Suprapubic skin (tissue), 4 donors: ENCODE data around the gene DMRTC2. TPM values are rescaled to one million over a fixed set of nuclear protein-coding genes. Genes with fewer than 3 reads are reported as not detected.

Source experiments
- DNase-seq, 2 donors: peaks; one replicate each; pipeline ENCODE4 v3.0.0-alpha.2; 2019; ENCODE audit warnings: low spot score in 2 of 2
- H3K27ac ChIP-seq: fragments of 200-600 bp; sonication (generic); one replicate; pipeline ENCODE4 v1.5.1; 2019
- H3K27me3 ChIP-seq: fragments of 200-600 bp; sonication (generic); one replicate; pipeline ENCODE4 v1.5.1; 2019
- H3K36me3 ChIP-seq: fragments of 200-600 bp; sonication (generic); one replicate; pipeline ENCODE4 v1.5.1; 2019
- H3K4me1 ChIP-seq: fragments of 200-600 bp; sonication (generic); one replicate; pipeline ENCODE4 v1.5.1; 2019
- H3K4me3 ChIP-seq: fragments of 200-600 bp; sonication (generic); one replicate; pipeline ENCODE4 v1.5.1; 2019; ENCODE audit warnings: mild to moderate bottlenecking
- H3K9me3 ChIP-seq: fragments of 200-600 bp; sonication (generic); one replicate; pipeline ENCODE4 v1.5.1; 2019
- EP300 ChIP-seq: sonication (generic); formaldehyde crosslinking; IDR thresholded peaks from one replicate; pipeline ENCODE4 v1.6.1; 2017; ENCODE audit warnings: antibody characterized with exemption
- POLR2A ChIP-seq, 2 donors: fragments of 450-650 bp; IDR thresholded peaks; one replicate each; pipeline ENCODE4 v1.6.1; 2017; ENCODE audit warnings: antibody characterized with exemption in 2 of 2, mild to moderate bottlenecking in 2 of 2, moderate library complexity in 2 of 2
- POLR2AphosphoS5 ChIP-seq, 3 donors: sonication (generic); formaldehyde crosslinking; IDR thresholded peaks; one replicate each; pipeline ENCODE4 v1.6.1; 2017; ENCODE audit warnings: antibody characterized with exemption in 3 of 3
- WGBS: methylation state at CpG from one replicate; pipeline ENCODE4 v1.1.5; 2018; 5-methylcytosine and 5-hydroxymethylcytosine counted together
- total RNA-seq, 4 donors: library from RNA; depleted of rRNA; stranded (reverse); fragments of >200 nt; gene quantifications; one replicate each; pipeline ENCODE4 v1.1.0, GENCODE V29; 2016
- TF ChIP-seq, protein P1 (sequence below), 2 donors: fragments of 200-600 bp in 1 of 2; fragments of 450-650 bp in 1 of 2; sonication (generic) in 1 of 2; IDR thresholded peaks; one replicate each; pipeline ENCODE4 v1.5.1; 2016 to 2019; ENCODE audit warnings: antibody characterized with exemption in 2 of 2, mild to moderate bottlenecking in 1 of 2, moderate library complexity in 1 of 2

The DMRTC2 gene
- total RNA-seq, 4 donors from 2014 or later, result not detected

DNA sequence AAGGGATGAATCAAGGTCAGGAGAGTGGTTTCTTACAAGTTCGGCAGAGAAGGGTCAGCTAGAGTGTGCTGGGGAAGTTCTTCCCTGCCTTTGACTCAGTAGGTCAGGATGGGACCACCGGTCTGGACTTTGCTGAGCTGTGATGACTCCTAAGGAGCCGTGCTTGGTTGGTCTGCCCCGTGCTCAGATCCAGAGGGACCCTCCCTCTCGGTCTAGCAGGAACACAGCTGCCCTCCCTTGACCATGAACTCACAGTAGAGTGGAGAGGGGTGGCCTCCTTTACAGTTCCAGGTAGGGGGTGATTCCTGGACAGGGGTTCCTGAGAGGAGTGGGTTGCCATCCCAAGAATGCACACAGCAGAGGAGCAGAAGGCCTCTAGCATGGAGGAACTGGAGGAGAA lies 19.5 kb downstream of the DMRTC2 start:
- H3K9me3 ChIP-seq, result no peaks in the 10 kb centered on the region
- 55% methylated on average over 3 of the region's 5 CpGs for WGBS
- no peak for DNase-seq
- peaks cover 68% of the 10 kb centered on the region for H3K36me3 ChIP-seq
- no peak overlapping the region for H3K4me3 ChIP-seq
- H3K4me1 ChIP-seq, result peaks cover 69% of the 10 kb centered on the region
- H3K27me3 ChIP-seq, result no peaks in the 10 kb centered on the region
- TF ChIP-seq POLR2AphosphoS5 (IDR thresholded peaks at IDR 0.05) (no peak), POLR2A (IDR thresholded peaks at IDR 0.05) (no peak), EP300 (no peak)
- TF ChIP-seq, protein P1, sequence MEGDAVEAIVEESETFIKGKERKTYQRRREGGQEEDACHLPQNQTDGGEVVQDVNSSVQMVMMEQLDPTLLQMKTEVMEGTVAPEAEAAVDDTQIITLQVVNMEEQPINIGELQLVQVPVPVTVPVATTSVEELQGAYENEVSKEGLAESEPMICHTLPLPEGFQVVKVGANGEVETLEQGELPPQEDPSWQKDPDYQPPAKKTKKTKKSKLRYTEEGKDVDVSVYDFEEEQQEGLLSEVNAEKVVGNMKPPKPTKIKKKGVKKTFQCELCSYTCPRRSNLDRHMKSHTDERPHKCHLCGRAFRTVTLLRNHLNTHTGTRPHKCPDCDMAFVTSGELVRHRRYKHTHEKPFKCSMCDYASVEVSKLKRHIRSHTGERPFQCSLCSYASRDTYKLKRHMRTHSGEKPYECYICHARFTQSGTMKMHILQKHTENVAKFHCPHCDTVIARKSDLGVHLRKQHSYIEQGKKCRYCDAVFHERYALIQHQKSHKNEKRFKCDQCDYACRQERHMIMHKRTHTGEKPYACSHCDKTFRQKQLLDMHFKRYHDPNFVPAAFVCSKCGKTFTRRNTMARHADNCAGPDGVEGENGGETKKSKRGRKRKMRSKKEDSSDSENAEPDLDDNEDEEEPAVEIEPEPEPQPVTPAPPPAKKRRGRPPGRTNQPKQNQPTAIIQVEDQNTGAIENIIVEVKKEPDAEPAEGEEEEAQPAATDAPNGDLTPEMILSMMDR (IDR thresholded peaks at IDR 0.05), result no peak
- H3K27ac ChIP-seq, result no peak overlapping the region

DNA sequence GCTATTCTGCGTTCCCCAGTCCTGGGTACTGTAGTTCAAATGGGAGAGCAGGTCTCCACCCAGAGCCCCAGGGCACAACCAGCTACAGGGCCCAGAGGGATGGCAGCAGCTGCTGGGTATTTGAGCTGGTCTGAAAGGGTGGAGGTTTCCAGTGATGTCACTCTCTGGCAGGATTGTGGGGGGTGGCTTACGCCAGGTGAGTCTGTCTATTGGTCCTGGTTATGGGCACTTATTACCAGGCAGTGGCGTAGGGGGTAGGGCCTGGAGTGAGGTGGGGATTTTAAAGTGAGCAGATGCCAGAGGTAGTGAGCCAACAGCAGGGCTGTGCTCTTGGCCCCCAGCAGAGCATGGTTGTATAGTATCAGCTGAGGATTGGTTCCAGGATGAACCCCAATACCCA lies 21.4 kb downstream of the DMRTC2 start:
- peak in 1 of 2 donors; percentile 48 for DNase-seq
- peaks cover 70% of the 10 kb centered on the region for H3K4me1 ChIP-seq
- no peaks in the 10 kb centered on the region for H3K9me3 ChIP-seq
- no peak overlapping the region for H3K27ac ChIP-seq
- WGBS, result 85% methylated on average over 3 of the region's 3 CpGs
- TF ChIP-seq POLR2AphosphoS5 (IDR thresholded peaks at IDR 0.05), result no peak
- TF ChIP-seq, protein P1 (IDR thresholded peaks at IDR 0.05), result no peak
- TF ChIP-seq EP300, result no peak
- TF ChIP-seq POLR2A (IDR thresholded peaks at IDR 0.05), result no peak
- peaks cover 84% of the 10 kb centered on the region for H3K36me3 ChIP-seq
- H3K27me3 ChIP-seq, result no peaks in the 10 kb centered on the region
- H3K4me3 ChIP-seq, result no peak overlapping the region

DNA sequence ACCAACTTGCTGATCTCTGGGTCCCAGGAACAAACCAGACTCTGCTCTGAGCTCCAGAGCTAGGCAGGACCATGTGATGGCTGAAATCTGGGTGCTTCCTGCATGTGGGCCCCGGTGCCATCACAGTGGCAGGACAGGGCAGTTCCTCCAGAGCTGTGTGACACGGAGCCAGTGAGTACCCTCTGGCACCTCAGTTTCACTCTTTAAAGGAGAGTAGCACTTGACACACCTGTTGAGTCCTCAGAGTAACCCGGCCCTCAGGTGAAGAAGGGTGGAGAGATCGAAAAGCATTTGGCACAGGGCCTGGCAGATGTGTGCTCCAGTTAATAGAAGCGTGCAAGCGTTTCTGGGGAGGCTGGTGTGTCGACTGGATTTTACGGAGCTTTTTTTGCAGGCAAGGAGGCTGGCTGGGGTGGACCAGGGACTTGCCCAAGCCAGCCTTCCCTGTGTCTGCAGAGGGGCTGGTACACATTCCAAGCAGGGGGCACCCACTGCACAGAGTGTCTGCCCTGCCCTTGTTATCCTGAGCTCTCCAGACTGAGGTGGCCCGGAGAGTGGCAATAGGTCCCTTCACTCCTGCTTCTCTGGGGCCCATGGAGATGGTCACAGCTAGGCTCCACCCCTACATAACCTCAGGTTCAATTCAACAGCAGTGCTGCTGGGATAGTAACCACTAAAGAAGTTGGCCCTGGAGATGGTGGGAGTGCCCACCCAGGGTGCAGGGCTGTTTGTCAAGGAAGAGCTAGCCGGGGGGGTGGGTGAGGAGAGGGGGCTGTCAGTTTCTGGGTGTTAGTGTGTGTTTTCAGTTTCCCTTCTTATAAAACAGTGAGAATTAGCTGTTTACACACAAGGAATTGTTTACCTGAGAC lies 23.5 kb downstream of the DMRTC2 start:
- no peak overlapping the region for H3K27ac ChIP-seq

DNA sequence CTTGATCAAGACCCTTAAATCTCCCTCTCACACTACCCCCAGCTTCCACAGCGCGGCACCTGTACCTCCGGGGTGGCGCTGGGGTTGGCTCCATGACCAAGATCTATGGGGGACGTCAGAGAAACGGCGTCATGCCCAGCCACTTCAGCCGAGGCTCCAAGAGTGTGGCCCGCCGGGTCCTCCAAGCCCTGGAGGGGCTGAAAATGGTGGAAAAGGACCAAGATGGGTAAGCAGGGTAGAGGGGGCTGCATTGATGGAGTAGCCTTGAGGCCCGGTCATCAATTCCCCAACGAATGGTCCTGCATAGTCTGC lies 24.1 kb downstream of the DMRTC2 start:
- Histone ChIP-seq H3K27ac (no peak overlapping the region), H3K9me3 (no peaks in the 10 kb centered on the region), H3K36me3 (peaks cover 70% of the 10 kb centered on the region), H3K27me3 (no peaks in the 10 kb centered on the region), H3K4me3 (no peak overlapping the region), H3K4me1 (peaks cover 48% of the 10 kb centered on the region)
- no peak for DNase-seq
- TF ChIP-seq, protein P1 (IDR thresholded peaks at IDR 0.05), result no peak
- no peak for TF ChIP-seq EP300
- TF ChIP-seq POLR2AphosphoS5 (IDR thresholded peaks at IDR 0.05), result no peak
- no peak for TF ChIP-seq POLR2A (IDR thresholded peaks at IDR 0.05)
- WGBS, result 87% methylated on average over 12 of the region's 12 CpGs

More for the DNA sequence above, 23.5 kb downstream of the DMRTC2 start:
- H3K4me3 ChIP-seq, result no peak overlapping the region
- TF ChIP-seq, protein P1 (IDR thresholded peaks at IDR 0.05), result no peak
- no peak for TF ChIP-seq POLR2AphosphoS5 (IDR thresholded peaks at IDR 0.05)
- TF ChIP-seq POLR2A (IDR thresholded peaks at IDR 0.05), result no peak
- TF ChIP-seq EP300, result no peak
- peaks cover 50% of the 10 kb centered on the region for H3K4me1 ChIP-seq
- no peaks in the 10 kb centered on the region for H3K9me3 ChIP-seq
- no peaks in the 10 kb centered on the region for H3K27me3 ChIP-seq
- 51% methylated on average over 10 of the region's 10 CpGs for WGBS
- peaks cover 76% of the 10 kb centered on the region for H3K36me3 ChIP-seq
- DNase-seq, result no peak

DNA sequence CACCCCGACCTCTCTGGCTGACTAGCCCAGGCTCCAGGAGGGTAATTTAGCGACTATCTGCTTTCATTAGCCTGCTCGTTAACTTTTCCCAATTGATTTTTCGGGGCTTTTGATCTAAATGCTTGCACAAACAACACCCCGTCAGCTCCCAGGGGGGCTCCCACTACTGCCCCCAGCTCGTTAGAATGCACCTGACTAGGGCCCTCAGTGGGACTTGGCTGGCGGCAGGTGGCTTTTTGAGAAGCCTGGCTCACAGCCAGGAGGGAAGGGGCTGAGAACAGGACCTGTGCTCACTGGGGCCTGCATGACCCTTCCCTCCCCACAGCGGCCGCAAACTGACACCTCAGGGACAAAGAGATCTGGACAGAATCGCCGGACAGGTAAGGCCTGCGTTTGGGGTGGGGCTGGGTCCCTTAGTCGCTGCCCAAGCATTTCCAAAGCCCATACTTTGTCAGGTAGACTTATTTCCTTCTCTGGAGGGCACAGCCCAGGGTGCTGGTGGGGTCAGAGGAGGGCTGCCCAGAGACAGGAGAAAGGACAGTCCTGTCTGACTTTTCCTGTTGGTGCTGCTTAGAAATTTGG lies 24.6 kb downstream of the DMRTC2 start:
- 81% methylated on average over 9 of the region's 13 CpGs for WGBS

More for the DNA sequence above, 24.6 kb downstream of the DMRTC2 start:
- H3K4me1 ChIP-seq, result peaks cover 48% of the 10 kb centered on the region
- H3K4me3 ChIP-seq, result no peak overlapping the region
- peaks cover 65% of the 10 kb centered on the region for H3K36me3 ChIP-seq
- no peaks in the 10 kb centered on the region for H3K27me3 ChIP-seq
- TF ChIP-seq POLR2AphosphoS5 (IDR thresholded peaks at IDR 0.05), result no peak
- no peak for TF ChIP-seq EP300
- TF ChIP-seq, protein P1 (IDR thresholded peaks at IDR 0.05), result no peak
- TF ChIP-seq POLR2A (IDR thresholded peaks at IDR 0.05), result no peak
- no peak overlapping the region for H3K27ac ChIP-seq
- no peak for DNase-seq
- H3K9me3 ChIP-seq, result no peaks in the 10 kb centered on the region
